CD1c-positive myeloid dendritic cell (primary cell): Measurements from ENCODE around the gene CREB3L2.
"Not testable (repeated sequence)": the region's sequence is repeated elsewhere in the genome, so short reads cannot be mapped to it uniquely, and the experiment has no call there.

Experiments used
- DNase-seq: peaks from one replicate; pipeline ENCODE4 v3.0.0-alpha.2; 2016; ENCODE audit errors: extremely low spot score

CREB3L2 gene

DNA sequence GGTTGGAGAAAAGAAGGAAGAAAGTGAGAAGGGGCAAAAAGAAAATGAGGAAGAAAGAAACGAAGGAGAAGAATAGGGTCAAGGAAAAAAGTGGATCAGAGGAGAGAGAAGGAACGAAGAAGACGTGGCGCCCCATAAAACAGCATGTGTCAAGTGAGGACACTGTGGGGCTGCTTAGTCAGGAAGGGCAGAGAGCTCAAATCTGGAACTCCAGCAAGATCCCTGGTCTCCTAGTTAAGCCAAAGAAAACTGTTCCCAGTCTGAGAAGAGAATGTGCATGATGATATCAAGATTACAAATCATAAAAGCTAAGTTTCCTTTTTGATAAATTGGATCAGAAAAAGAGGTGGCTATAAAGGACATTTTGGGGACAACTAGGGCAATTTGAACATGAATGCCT, 33.0 kb downstream of the CREB3L2 start:
- DNase-seq = no peak

DNA sequence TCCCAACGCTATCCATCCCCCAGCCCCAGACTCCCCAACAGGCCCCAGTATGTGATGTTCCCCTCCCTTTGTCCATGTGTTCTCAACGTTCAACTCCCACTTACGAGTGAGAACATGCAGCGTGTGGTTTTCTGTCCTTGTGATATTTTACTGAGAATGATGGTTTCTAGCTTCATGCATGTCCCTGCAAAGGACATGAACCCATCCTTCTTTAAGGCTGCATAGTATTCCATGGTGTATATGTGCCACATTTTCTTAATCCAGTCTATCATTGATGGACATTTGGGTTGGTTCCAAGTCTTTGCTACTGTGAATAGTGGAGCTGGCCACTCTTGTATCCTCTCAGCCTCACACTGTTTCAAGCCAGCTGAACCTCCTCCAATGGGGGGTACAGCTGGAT, 33.5 kb downstream of the CREB3L2 start:
- DNase-seq = not testable (repeated sequence)

DNA sequence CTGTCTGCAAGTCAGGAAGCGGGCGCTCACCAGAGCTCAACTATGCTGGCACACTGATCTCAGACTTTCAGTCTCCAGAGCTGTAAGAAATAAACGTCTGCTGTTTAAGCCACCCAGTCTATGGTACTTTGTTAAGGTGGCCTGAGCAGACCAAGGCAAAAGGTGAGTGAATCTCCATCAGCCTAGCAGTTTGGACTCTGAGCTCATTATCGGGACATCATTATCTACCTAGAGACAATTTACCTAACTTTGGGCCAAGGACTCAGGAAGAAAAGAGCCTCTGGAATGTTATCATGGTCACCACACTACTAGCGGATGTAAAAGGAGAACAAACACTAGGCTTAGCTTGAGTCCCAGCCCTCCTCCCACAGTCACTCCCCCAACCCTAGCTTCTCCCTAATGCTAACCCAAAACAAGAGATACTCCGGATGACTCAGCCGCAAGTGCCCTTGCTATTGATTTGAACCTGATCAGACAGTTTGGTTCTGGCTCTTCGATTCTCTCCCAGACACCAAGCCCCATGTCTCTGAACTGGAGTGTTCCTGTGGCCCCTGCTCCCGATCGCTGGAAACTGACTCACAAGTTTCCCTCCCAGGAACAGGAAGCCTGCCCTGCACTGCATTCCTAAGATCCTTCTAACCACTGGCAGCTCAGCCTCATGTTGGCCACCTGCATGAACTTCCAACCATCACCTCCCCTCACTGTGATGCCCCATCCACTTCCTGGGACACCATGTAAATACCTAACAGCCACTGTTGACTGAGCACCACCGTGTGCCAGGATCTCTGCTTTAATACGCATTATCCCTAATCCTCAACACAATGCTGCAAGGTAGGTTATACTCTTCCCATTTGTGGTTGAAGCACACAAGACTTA, 34.5 kb downstream of the CREB3L2 start:
- DNase-seq = peak; percentile 38

DNA sequence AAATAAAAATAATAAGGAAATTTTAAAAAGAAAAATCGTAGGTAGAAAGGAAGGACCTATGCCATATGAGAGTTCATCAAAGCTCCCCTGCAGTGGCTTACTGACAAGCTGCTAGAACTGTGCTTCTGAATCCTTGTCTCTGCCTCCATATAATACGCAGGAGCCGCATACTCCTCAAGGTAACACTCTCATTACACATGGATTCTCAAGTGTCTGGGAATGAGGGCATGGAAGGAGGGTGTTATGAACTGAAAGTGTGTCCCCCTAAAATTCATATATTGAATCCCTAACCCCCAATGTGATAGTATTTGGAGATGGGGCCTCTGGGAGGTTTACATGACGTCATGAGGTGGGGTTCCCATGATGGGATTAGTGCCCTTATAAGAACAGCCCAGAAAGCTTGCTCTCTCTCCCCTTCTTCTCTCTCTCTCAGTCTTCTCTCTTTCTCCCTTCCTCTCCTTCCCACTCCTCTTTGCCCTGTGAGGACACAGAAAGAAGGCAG, 35.2 kb downstream of the CREB3L2 start:
- no peak for DNase-seq

DNA sequence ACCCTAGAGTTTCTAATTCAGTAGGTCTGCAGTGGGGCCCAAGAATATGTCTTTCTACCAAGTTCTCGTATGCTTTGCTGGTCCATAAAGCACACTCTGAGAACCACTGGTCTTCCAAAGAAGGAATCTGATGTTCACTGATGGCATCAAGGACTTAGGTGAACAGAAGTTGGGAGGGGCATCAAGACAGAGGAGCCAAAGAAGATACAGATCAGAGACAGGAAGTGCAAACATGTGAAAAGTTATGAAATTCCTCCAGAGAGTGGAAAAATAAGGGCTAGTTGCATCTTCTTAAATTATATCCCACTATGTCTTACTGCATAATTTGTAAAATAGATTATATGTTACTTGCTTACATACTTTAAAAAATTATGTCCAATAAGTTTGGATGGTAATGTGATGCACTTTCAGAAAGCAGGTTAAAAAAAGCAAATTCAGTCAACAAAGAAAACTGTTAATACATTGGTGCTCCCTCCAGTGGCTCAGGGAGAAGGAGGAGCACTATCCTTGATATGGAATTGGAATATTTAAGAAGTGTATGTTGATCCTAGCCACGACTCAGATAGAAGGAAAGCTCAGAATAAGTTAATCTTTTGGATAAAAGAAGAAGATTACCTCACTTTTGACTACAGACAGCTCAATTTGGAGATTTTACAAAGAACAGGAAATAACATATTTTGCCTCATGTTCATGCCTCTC, 35.8 kb downstream of the CREB3L2 start:
- no peak for DNase-seq

DNA sequence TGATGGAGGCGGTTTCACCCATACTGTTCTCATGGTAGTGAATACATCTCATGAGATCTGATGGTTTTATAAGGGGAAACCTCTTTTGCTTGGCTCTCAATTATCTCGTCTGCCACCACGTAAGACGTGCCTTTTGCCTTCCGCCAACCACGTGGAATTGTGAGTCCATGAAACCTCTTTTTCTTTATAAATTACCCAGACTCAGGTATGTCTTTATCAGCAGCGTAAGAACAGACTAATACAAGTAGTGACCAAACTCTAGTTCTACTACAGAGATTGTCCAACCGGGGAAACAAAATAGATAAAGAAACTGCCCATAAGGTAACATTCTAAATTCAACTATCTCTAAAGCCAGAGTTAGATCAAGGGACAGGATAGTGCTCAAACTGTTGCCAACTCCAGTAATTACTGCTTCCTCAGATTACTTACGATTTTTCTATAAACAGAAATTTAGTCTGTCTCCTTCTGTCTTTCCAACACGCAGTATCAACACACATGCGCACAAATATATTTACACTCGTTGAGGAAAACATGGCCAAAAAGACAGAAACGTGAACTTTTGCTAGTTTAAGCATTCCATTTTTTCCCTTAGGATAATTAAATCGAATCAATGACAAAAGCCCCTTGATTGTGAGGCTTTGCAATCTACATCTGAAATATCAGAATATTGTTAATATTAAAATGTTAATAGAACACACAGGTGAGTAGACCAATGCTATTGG, 36.9 kb downstream of the CREB3L2 start:
- no peak for DNase-seq

DNA sequence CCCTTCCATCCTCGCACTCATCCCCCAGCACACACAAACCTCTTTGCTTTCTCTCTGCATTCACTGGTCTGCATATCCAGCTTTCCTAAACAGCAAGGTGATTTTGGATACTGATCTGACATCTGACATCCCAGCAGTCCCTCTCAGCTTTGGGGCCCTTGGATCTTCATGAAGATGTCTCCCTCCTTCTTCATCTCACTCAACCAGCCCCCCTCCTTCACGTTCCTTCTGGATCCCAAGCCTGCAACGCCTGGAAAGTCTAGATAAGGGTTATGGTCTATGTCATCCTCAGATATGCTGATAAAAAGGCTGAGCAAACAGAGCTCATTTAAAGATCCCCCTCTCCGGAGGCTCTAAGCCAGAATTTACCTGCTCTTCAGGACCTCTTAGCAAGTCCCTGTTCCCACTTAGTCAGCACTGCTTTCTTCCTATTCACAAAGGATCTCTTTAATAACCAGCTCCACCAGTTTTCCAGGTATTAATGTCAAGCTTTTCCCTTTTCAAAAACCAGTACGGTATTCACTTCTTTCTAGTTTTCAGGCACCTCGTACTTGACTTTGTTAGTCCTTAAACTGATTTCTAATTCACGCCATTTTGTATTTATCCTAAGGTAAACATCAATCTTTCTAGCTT, 38.9 kb downstream of the CREB3L2 start:
- no peak for DNase-seq

DNA sequence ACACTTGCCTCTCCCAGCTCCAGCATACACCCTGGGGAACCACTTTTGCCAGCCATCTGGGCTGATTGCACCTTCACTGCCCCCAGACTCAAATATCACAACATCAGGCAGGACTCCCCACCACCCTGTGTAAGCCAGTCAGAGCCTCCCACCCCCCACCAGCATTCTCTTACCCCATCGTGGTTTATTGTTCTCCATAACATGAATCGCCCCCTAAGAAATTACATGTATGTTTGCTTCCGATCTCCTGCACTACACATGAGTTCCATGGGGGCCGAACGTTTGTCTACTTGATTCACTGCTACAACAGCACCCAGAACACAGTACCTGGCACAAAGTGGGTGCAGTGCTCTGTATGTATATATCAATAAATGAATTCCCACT, 39.4 kb downstream of the CREB3L2 start:
- no peak for DNase-seq

DNA sequence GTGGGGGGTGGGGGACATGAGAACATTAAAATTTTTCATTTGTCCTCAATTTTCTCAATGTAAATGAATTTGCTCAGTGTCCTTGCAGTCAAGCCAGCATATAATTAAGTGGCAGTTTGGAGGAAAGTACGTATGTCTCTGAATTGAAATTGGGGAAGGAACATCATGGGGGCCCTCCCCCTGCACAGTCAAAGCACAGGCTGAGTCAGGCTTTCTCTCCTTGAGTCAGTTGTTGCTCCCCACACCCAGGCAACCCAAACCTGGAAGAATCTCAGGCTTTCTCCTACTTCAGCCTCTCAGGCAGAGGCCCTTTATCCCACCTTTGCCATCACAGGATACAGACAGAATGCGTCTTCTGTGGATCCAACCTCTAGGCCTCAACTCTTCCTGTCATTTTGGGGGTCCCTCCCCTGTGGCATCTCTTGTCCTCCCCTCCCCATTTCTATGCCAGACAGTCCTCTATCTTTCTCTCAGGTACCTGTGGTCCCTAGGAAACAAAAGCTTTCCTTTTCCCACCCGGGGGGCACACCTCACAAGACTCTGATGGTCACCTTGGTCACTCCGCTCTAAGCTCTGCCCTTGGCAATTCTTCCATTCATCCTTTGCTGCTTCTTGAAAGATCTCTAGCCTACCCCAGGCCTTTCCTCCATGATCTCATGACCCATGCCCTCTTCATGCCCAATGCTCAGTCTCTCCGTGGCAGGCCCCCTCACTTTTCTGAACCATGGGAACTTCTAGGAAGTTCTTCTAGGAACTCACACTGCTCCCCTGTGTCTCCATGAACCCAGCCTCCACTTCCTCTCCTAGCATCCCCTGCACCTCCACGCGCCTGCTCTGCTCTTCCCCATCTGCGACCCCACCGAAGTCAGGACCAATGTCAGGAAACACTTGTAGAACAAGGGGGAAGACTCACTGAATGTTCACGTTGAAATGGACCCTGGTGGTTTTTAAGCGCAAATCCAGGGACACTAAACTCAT, 40.4 kb downstream of the CREB3L2 start:
- peak; percentile 79 for DNase-seq

DNA sequence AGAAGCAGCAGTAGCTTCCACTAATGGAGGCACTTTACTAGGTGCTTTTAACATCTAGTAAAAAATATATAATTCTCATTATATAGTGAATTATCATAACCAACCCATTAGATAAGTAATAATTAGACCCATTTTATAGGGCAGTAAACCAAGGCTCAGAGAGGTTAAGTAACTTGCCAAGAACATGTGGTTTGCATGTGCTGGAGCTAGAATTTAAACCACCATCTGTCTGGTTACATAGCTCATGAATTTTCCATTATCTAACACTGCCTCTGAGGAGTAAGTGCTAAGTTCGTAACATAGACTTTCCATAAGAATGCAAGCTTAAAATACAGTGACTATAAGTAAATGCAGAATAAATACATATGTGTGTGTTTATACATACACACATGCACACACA, 41.9 kb downstream of the CREB3L2 start:
- DNase-seq = no peak

DNA sequence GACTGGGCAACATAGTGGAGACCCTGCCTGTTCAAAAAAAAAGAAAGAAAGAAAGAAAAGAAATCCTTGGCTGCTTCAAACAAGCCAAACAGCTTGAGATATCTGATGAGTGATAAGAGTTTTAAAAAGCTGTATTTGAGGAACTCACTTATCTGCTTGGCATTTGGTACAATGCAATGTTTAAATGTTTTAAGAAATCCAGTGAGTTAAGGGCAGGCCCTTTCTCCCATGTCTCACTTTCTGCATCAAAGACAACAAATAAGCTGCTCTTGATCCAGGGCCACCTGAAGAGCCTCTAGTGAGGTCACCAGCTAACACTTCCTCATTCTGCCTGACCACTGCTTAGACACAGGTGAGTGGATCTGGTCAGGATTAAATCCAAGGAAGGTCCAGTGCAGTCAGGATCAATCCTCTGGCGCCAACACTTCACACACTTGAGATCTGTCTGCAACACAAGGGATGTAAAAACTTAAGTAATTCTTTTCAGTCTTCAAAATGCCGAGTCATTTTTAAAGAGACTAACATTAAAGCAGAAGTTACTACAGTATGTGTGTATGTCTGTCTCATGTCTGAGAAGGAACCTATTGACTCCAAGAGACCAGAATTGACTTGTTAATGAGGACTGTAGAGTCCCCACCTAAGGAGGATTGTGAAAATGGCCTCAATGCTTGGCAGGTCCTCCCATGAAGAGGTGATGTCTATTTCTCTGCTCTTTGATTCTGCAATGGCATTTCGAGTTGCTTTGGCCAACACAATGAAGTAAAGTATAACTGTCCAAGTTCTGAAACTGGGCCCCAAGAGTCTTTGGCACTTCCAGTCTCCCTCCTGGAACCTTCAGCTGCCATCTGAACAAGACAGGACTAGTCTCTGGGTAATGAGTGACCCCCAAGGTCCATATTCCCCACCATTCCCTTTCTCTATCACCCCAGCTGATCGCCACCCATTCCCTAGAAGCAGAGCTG, 43.1 kb downstream of the CREB3L2 start:
- peak; percentile 57 for DNase-seq

DNA sequence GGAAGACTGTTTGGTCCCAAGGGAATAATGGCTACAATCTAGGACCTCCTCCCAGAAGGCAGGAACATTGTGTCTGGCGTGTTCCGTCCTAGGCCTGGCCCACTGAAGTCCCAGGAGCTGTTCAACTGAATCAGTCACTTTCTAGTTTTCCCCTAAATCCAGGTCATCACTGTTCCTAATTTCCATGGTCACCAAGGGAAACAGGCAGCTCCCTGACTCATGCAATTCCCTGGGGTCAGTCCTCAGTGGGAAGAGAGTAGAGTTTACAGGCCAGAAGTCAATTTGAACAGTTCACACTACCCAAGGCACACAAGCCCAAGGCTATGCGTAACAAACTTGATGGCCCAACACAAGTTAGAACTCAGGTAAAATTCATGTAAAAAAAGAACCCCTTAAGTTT, 44.0 kb downstream of the CREB3L2 start:
- no peak for DNase-seq

DNA sequence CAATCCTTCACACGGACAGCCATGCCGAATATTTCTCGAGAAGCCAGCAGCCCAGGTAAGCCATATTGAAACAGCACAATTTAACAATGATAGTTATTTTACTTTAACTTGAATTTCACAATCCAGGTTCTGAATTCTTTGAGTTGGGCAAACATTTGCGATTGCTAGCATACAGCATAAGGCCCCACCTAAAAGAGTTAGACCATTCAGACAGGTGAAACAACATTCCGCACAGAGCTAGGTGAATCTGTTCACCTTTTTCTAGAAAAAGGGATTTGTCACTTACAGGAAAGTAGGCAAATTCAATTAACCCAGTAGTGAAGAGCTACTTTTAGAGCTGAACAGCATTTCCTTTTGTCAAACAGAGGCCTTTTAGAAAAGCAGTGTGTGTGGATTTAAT, 45.3 kb downstream of the CREB3L2 start:
- no peak for DNase-seq

DNA sequence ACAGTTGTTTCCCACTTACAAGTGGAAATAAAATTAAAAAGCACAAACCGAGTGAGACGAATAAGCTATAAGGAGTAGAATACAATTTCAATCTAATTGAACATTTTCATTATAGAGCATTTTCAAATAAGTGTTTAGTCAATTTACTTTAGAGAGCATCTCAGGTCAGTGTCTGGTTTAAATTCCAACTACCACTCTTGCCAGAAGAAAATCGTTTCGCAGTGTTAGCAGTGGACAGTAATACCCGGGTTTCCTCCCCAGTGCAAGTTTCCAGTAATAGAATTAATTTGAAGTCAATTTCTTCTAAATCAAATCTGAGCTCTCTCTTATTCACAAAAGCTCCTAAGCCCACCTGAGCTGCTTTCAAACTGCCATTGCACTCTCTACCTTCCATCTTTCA, 45.7 kb downstream of the CREB3L2 start:
- DNase-seq = no peak

DNA sequence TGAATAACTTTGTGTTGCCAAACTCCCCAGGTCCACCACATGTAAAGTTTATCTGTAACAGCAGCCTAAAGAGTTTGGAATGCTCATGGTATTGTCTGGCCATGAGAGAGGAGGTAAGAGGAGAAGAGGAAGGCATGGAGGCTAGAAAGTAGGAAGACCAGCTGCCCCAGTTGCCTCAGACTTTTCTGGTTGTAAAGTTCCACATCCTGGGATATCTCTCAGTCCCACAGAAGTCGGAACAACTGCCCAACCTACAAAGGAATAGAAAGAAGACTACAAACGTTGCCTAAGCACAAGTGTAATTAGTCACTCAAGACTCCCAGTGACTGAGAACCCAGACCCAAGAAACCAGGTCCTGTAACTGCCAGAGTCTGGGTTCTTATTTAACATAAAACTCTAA, 47.3 kb downstream of the CREB3L2 start:
- no peak for DNase-seq

DNA sequence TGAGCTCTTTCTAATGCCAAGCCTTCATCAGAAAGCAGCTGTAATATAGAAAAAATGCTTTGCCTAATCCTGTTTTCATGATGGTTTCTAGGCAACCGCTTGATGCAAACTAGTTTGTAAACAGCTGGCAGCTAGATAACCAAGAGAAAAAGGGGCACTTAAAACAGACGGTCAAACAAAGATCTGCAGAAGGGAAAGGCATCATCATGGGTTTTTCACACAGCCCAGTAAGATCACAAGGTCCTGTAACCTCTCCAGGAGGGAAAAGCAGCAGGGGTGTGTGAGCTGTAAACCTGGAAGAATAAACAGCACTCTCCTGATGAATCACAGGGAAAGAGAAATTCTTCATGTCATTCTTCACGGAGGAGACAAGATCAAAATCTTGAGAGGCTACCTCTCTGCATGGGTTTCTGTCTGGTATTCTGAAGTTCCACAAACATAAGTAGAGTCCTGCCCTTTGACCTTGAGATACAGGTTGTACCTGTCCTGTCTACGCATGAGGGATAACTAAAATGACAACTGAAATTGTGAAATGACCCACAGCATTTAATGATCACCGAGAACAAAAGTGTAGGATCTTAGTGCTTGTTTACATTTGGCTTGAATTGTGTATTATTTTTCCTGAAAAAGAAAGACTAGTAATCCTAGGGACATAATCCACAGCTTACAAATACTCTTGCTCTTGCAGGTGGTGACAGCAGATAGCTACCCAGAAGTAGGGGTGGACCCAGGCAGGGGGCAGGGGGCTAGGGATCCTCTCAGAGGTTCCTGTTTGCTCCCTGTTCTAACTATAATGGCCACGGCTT, 48.0 kb downstream of the CREB3L2 start:
- DNase-seq = no peak

DNA sequence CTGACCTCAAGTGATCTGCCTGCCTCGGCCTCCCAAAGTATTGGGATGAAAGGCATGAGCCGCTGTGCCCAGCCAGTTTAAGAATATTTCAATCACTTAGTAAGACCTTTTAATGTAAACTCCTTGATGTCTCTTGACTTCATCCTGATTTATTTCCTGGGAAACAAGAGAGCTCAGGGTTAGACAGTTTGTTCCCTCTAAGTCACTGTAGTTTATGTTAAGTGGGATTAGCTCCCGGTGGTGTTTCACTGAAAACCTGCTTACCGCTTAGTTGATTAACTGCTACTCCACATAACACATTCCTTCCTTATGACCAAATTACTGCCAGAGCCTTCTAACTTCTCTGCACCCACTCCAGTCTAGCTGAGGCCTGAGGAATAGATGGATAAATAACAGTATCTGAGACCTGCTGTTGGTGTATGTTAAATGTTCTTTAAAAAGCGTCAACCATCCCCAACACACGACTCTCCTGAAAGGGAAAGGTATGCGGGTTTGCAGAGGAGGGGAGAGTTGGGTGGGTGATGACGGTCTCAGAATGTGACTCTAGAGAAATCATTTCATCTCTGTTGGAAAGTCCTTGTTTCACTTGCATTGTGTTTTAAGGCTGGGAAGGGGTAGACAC, 48.7 kb downstream of the CREB3L2 start:
- DNase-seq = no peak

DNA sequence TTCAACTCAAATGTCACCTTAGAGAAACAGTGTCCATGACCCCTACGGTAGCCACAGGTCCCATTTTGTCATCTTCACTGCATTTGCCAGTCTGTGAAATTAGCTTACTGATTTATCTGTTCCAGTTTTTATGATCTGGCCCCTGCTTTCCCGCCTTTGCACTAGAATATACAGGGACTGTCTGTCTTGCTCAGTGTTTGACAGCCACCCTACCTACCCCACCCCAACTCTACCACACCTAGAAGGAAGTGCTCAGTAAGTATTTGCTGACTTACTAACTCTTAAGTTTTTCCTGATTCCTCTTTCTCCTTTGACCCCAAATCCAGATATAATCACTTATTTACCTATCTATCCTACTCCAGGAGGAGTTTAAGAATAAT, 49.5 kb downstream of the CREB3L2 start:
- no peak for DNase-seq
